ENCODE data around the gene SMLR1. TPM values are rescaled to one million over a fixed set of nuclear protein-coding genes. Genes with fewer than 3 reads are reported as not detected.

SMLR1 gene
- total RNA-seq, 1 experiment from 2014 or later: not detected

DNA sequence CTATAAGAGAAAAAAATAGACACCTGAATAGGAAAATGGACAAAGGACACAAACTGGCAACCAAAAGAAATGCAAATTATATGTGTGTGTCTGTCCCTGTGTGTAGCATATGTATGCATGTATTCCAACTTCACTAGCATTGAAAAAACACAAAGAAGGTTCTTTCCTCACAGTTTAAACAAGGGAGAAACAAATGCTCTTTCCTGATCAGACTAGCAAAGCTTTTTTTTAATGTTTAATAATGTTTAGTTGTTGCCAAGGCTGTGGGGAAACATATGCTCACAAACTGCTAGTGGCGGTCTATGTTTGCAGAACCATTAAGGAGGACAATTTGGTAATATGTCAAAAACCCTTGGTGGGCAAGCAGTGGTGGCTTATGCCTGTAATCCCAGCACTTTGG is 22.4 kb downstream of the SMLR1 start:
- no peak for DNase-seq (ENCODE audit: extremely low read depth, low read depth)

DNA sequence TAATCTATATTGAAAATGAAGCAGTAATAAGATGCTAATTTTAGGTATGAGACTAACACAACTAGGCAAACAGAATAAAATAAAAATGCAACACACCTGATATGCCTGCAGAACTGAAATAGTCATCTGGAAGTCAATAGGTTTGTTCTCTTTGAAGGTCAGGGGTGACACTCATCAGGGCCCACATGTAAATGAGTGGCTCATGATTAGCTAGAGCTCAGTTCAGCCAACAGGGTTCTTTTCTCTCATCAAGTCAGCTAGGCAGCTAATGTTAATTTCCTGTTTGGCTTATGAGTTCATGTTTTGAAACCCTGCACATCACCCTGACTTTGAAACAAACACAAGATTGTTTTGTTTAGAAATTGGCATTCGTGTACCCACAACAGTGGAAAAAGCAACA is 23.8 kb downstream of the SMLR1 start:
- no peak for DNase-seq (ENCODE audit: extremely low read depth, low read depth)

DNA sequence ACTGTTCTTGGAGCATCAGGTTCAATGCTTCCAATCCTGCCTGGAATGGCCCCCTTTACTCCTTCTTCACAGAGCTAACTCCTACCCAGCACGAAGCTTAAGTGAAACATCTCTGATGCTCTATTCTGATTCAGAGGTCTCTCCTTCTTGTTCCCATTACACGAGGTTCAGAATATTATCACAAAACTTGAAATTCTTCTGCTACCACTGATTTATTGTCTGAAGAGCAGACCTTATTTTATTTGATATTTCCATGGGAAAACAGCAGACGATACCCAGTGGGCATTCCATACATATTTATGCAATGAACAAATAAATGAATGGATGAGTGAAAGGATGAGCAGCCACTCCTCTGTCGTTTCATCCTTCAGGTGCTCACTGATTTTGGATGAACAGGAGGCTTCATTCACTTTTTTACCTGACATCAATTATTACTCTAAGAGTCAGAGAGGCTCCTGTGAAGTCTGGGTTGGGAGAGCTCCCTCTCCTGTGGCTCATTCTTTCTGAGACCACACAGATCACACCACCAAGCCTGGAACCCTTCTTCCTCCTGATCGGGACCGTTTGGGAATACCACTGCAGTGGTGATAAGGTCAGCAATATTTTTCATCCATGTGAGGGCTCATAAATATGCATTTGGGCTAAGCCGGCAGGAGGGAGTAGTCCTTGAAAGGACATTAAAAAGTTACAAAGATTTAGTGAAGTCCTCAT is 25.8 kb downstream of the SMLR1 start:
- no peak for DNase-seq (ENCODE audit: extremely low read depth, low read depth)

DNA sequence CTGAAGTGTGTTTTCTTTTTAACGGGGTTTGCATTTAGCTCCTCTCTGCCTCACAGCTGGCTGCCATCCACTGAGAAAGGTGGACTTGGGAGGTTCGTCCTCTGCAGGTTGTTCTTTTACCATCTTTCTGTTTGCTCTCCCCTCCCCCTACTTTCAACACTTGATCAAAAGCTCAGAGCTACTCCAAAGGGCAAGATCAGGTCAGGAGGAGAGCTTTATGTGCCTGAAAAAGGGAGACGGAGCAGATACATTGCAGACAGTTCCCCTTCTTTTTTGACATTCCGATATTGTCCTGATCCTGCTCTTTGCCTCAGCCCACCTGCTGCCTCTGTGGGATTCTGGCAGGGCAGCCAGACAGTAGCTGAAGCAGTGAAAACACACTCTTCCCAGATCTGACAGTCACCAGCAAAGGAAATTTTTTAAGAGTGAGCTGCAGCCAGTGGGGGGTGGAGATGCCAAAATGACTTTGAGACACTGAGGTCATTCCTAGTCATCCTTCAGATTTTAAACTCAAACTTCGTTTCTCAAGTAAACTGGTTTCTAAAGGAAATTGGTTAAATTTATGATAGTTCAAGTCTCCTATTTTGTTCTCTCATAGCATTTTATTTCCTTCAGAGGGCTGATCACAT is 26.5 kb downstream of the SMLR1 start:
- no peak for DNase-seq (ENCODE audit: extremely low read depth, low read depth)

DNA sequence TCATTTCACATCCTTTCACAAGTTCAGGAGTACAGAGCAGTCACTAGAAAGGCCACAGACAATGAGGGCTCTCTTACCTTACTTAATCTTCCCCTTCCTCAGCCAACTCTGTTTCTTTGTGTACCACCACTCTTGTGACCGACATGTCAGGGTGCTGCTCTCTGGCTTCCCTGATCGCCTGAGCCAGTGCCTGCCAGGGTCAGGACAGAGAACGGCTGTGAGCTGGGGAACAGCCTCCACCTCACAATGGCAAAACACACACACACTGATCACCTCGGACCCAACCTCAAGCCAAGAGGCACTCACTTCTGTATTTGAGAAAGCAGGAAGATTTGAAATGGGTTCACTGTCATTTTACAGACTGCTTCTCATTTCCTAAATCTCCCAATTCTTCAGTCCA is 30.8 kb downstream of the SMLR1 start:
- no peak for DNase-seq (ENCODE audit: extremely low read depth, low read depth)

DNA sequence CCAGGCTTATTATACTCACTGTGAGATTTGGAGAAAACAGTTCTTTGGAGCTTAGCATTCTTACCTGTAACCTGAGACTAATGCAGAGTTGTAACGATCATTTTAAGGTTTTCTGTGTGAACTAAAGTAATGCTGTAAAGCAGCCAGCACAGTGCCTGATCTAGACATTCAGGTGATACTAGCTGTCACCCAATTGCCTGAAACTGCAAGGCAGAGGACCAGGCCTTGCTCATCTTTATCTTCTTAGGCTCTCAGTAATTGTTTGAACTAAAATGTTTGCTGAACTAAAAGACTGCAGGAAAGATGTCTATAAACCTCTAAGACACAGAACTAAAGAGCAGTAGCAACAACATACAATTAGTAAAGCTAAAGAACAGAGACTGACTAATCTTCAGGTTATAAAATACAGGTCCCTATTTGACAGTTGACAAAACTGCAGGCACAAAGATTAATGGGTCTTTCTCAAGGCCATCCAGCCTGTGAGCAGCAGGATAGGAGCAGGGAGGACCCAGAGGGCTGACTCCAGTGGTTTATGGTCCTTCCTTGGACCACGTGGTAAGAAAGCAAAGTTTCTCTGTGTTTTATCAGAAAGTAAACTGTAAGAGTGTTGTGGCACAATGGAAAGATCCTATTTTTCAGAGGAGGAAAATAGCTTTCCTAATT is 31.4 kb downstream of the SMLR1 start:
- no peak for DNase-seq (ENCODE audit: extremely low read depth, low read depth)

DNA sequence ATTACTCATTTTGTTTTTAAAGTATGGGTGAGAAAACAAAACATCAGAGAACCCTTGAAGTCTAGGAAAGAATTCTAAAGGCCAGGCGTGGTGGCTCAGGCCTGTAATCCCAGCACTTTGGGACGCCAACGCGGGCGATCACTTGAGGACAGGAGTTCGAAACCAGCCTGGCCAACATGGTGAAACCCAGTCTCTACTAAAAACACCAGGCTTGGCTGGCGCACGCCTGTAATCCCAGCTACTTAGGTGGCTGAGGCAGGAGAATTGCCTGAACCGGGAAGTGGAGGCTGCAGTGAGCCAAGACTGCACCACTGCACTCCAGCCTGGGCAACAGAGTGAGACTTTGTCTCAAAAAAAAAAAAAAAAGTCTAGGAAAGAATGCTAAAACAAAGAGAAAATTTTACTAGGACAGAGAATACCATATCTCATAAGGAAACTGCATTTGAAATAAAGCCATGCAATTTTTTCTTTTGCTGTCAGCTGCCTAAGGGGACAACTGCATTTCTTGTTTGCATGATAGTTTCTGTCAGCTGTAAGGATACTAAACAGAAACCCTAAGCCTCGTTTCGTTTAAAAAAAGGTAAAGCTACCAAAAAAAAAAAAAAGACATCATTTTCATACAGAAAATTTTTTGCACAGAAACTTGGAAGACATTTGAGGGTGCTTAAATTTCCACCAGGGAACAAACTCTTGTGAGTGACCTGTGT is 32.1 kb downstream of the SMLR1 start:
- no peak for DNase-seq (ENCODE audit: extremely low read depth, low read depth)

DNA sequence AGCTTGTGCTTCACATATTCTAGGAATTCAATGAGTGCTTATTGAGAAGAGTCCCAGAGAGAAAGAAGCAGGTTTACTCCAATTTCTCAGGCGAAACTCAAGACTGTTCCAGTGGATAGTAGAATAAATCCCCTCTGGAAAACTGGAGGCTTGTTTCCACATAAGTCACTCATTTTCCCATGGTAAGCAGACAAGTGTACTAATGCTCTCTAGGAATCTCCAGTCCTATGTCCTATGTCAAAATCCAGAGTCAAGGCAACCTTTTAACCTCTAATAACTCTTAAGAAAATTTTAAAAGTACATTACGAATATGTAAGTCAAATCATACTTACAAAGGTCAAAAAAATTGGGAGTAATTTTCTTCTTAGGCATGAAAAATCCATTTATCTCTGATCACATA is 35.2 kb downstream of the SMLR1 start:
- no peak for DNase-seq (ENCODE audit: extremely low read depth, low read depth)

DNA sequence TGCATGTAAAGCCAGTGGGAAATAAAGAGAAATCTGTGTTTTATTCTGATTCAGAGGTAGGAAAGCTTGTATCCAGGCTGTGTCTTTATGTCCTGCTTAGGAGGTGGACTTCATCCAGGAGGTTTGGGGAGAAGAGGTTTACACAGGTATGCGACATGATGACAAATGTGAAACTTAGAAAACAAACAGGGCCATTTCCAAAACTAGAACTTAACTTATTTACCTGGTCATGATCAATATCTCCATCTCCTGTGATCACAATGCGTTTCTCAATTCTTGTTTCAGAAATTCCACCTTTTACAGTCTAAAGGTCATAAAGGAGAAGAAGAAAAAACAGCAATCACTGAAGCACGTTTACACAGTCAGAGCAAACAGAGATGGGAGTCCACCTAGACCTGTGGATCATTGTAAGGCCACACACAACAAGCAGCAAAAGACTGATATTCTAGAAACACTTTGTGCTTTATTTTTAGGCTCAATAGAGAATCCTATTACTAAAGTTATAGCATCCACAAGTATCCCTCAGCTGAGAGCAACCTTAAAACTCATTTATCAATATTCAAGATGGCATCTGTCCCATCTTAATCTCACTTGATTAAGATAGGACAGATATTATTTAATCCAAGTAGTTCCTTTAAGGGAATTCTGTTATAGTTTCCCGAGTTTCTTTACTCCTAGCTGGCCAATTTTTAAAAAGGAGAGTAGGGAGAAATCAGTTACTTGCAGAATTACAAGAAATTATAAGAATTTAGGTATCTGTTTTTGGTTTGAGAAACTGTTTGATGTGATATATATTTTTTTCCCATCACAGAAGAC is 36.4 kb downstream of the SMLR1 start:
- DNase-seq (ENCODE audit: extremely low read depth, low read depth): no peak

DNA sequence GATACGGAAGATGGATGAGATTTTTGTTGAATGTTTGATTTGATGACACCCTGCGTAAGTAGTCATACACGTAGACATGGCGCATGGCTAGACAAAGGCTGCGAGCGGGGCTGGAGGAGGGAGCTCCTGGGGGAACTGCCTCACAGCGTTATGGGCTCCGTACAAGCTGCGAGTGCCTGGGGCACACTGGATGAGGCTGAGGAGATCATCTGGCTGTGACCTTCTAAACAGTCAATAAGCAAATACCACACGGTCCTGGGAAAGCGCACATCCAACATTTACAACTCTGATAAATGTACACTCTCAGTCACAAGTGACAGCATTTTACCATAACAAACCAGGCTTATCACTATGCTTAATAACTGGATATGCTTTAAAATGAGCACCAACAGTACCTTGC is 37.1 kb downstream of the SMLR1 start:
- no peak for DNase-seq (ENCODE audit: extremely low read depth, low read depth)

DNA sequence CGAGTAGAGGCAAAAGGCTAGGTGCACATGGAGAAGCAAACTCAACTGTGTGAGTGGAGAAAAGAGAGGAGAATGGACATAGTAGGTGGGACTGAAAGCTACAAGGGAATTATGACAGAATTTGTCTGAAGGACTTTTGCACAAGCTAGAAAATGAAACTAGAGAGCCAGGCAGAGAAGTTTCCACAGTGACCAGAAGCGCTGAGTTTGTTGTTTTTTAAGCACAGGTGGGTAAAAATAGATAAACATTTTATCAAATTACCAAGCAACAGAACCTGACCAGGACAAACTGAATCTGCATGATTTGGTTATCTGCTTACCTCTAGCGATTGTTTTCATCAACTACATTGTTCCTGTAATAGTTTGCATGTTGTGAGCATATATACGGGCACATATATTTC is 38.6 kb downstream of the SMLR1 start:
- no peak for DNase-seq (ENCODE audit: extremely low read depth, low read depth)

DNA sequence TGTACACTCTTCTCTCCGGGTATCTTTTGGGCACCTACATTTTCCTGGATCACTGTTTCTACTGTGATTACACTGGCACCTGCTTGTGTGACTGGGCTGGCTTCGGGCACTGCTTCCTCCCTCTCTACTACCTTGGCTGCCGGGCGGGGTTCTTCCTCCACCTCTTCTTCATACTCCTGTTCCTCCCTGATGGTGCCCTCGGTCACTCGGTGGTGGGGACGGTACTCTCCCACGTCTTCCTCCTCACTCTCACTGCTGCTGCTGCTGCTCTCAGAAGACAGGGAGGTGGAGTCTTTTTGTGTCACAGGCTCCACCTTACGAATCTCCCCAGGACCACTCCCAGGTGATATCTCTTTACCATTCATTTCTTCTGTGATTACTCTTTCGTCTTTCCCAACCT is 42.5 kb downstream of the SMLR1 start:
- DNase-seq (ENCODE audit: extremely low read depth, low read depth): no peak

DNA sequence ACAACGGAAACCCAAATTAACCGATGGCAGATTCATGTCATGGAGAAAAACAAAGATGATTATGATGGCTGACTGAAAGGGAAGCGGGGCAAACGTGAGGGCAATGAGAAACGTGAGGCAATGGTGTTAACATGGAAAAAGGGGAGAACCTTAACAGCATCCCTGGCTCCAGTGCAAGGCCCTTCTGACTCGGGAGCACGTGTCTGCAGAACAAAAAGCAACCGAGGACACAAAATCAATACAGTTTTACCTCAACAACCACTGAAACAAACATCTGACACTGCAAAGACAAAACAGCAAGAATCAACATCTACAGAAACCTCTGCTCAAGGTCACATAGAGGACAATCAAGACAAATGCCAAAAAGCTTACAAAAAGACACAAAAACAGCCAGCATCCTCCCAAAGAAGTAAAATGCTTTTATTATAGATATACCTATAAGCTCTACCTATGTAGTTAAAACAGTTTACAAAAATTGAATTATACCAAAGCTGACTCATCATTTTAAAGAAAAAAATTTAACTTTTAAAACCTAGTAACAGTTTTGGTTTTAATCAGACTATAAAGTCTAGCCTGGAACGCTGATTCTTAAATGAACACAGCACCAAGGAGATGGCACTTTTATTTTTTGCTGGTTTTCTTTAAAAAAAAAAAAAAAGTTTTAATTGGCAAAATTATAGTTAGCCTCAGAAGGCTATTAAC is 43.1 kb downstream of the SMLR1 start:
- no peak for DNase-seq (ENCODE audit: extremely low read depth, low read depth)

DNA sequence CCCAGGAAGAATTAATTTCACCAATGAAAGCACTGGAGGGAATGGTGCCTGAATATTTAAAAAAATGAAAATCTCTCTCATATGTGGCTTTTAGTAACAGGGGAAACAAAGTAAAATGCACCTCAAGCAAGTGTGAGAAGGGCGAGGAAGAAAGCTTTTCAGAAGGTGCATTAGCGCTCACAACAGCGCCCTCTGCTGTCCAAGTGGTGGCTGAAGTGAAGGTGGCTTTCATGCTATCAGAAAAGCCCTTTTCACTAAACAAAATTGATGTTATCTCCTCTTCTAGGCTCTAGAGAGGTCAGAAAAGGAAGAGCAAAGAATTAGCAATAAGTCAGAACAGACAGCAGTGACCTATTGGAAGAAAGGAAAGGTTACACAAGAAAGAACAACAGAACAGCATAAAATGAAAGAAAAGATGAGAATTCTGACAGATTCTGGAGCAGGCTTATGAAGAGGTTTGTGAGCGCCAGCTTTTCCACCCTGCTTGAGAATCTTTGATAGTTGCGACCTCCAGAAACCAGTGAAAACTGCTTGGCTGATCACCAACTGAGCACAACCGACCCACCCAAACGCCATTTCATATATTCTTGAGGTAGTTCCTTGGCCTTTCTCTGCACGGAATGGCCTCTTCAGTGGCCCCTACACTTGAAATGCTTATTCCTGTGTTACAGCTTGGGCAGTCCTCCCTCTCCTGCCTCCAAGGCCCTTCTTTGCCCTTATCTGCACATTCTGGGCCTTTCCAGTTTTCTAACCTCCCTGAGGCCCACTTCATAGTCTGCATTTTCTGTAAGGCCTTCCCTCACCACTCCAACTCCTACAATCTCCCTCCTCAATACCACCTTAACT is 45.3 kb downstream of the SMLR1 start:
- DNase-seq (ENCODE audit: extremely low read depth, low read depth): peak; percentile 35

DNA sequence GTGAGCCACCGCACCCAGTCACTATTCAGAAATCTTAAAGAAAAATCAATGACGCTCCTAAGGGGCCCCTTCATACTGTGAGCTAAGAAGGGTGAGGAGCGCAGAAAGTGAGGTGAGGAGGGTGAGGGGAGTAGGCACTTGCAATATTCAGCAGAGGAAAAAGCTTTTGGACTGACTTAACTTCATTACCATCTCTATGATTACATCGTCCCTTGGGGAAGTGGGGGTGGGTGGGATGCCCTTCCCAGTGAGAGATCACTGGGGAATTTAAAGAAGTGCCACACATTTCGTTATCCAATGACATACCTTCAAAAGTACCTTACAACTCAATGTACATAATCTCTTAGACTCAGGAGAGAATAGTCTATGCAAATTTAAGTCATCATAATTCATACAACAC is 46.5 kb downstream of the SMLR1 start:
- DNase-seq (ENCODE audit: extremely low read depth, low read depth): no peak

DNA sequence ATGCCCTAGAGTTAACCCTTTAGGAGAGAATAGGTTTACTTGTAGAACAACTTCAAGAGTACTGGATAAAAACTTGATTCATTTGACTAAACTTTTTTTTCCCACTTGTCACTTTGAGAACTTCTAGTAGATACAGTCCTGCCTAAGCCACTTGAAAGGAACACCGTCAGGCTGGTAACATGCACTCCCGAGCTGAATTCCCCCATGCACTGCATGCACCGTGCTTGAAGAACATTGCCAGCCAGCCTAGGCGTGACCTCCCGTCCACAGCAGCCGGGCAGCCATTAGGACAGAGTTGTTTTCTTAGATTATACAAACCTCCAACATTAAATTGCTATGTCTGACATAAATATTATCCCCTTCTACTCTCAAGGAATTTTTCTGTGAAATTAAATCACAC is 52.6 kb downstream of the SMLR1 start:
- no peak for DNase-seq (ENCODE audit: extremely low read depth, low read depth)

DNA sequence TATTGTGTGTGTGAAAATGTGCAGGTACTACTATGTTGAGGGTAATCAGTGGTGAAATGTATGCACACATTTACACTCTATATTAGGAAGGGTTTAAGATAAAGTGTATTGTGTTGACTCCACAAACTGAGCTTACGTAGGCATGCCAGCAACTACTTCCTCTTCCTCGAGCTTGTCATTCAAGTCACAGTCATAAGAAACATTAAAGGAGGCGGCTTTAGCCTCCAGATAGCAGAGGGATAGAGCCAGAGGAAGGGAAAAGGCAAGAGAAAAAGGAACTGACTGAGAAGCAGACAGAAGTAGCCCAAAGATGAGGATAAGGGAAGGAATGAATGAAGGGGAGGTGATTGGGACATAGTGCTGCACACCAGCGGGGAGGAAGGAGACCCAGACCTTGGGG is 55.2 kb downstream of the SMLR1 start:
- DNase-seq (ENCODE audit: extremely low read depth, low read depth): no peak

DNA sequence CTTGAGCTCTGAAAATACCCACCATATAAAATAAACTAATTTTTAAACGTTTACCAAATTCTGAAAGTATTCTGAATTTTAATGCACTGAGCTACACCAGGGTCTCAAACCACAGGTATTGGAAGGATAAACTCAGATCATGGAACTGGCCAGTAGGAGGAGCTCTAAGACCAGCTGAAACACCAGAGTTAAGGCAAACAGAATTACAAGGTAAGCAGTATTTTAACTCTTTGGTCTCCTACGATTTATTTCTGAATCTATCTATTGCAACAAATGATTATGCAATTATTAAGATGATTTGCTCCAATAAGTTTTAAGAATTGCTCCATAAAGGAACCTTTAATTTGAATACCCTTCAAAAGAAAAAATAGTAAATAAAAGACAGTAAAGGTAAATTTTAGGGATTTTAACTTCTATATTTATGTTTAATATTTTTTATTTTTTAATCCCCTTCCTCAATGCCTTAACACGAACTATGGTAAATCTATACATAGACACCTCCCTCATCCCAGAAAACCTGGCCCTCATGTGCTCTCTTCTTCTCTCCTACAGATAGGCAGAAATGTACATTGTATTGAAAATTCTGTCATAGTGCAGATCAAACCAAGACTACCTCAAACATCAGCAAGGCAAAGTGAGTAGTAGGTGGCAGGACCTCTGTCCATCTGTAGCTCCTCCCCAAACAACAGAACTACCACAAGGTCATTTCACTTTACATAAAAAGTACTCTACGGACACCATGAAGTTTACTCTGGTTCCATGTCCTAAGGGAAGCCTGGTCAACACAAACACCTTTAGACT is 58.4 kb downstream of the SMLR1 start:
- DNase-seq (ENCODE audit: extremely low read depth, low read depth): peak; percentile 64

All from NCI-H460 (cell line).